ENCODE measurements around the gene METTL16. TPM values are rescaled to one million over a fixed set of nuclear protein-coding genes. Genes with fewer than 3 reads are reported as not detected.

Gene METTL16
- total RNA-seq, 2 donors from 2014 or later, result 16.4 to 17.9 TPM

- no peak for TF ChIP-seq CTCF (IDR thresholded peaks at IDR 0.05)
- Histone ChIP-seq H3K36me3 (no peaks in the 10 kb centered on the region), H3K27me3 (no peaks in the 10 kb centered on the region), H3K4me3 (no peak overlapping the region), H3K27ac (peak overlapping the region; percentile 36 to 86), H3K4me1 (peaks cover 0 to 51% of the 10 kb centered on the region in 2 donors), H3K9me3 (no peaks in the 10 kb centered on the region)
- DNase-seq (ENCODE audit: low spot score), result no peak
Measured at GRCh38 chr17:2405247-2405926, 106.3 kb downstream of the METTL16 start.

GRCh38 chr17:2403044-2403443 is 108.6 kb downstream of the METTL16 start:
- Histone ChIP-seq H3K4me3 (no peak overlapping the region), H3K27me3 (no peaks in the 10 kb centered on the region), H3K4me1 (peaks cover 0 to 64% of the 10 kb centered on the region in 2 donors), H3K36me3 (no peaks in the 10 kb centered on the region), H3K9me3 (no peaks in the 10 kb centered on the region), H3K27ac (peak overlapping the region in 1 of 2 donors; percentile 99)
- DNase-seq (ENCODE audit: low spot score), result no peak
- TF ChIP-seq CTCF (IDR thresholded peaks at IDR 0.05), result no peak

GRCh38 chr17:2402544-2402943 is 109.1 kb downstream of the METTL16 start:
- DNase-seq (ENCODE audit: low spot score), result no peak
- no peak for TF ChIP-seq CTCF (IDR thresholded peaks at IDR 0.05)
- Histone ChIP-seq H3K4me3 (peak overlapping the region; percentile 82 to 90), H3K36me3 (no peaks in the 10 kb centered on the region), H3K4me1 (peaks cover 0 to 67% of the 10 kb centered on the region in 2 donors), H3K9me3 (no peaks in the 10 kb centered on the region), H3K27ac (peak overlapping the region; percentile 99 to 100), H3K27me3 (no peaks in the 10 kb centered on the region)

- H3K4me1 ChIP-seq, result peaks cover 0 to 69% of the 10 kb centered on the region in 2 donors
- H3K27ac ChIP-seq, result peak overlapping the region; percentile 99 to 100
- TF ChIP-seq CTCF (IDR thresholded peaks at IDR 0.05), result no peak
- H3K27me3 ChIP-seq, result no peaks in the 10 kb centered on the region
- no peaks in the 10 kb centered on the region for H3K36me3 ChIP-seq
- peak overlapping the region; percentile 82 to 90 for H3K4me3 ChIP-seq
- DNase-seq (ENCODE audit: low spot score), result peak; percentile 100
- no peaks in the 10 kb centered on the region for H3K9me3 ChIP-seq
Measured at GRCh38 chr17:2401426-2402221, 110.1 kb downstream of the METTL16 start.

GRCh38 chr17:2400877-2401425 is 110.7 kb downstream of the METTL16 start, which contains the start of gene MNT:
MNT (minus strand) TSS chr17:2401060; CDS start chr17:2400712, 348 bp downstream.
- Histone ChIP-seq H3K4me3 (peak within 1 kb of the TSS; percentile 82 to 90), H3K27me3 (no peaks in the 10 kb centered on the region), H3K4me1 (peaks cover 0 to 69% of the 10 kb centered on the region in 2 donors), H3K36me3 (no peaks in the 10 kb centered on the region), H3K27ac (peak within 1 kb of the TSS; percentile 99 to 100), H3K9me3 (no peaks in the 10 kb centered on the region)
- peak; percentile 97 for DNase-seq (ENCODE audit: low spot score)
- TF ChIP-seq CTCF (IDR thresholded peaks at IDR 0.05), result no peak

All from right atrium auricular region (tissue), 2 donors.